Right forelimb (tissue), 1 donor: ENCODE data around the gene GMEB2.
"Not testable (repeated sequence)": the region's sequence is repeated elsewhere in the genome, so short reads cannot be mapped to it uniquely, and the experiment has no call there.

Experiments
- DNase-seq: peaks from one replicate; pipeline ENCODE4 v3.0.0-alpha.2; 2018

Gene GMEB2

DNA sequence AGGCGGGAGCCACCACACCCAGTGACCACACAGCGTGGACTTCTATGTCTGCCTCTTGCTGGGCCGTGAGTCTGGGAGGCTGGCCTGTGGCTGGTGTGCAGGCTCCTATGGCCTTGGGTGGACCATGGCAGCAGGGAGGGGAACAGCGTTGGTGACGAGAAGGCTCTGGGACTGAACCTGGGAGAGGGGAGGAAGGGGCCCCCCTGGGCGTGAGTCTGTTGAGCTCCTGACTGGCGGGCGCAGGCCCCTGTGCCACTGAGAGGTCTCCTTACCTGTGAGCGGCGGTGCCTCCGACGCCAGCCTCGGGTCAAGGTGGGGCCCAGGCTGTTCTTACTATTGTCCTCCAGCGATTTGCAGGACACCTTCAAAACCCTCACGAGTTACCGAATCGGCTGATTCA is 40.1 kb downstream of the GMEB2 start:
- DNase-seq: no peak

DNA sequence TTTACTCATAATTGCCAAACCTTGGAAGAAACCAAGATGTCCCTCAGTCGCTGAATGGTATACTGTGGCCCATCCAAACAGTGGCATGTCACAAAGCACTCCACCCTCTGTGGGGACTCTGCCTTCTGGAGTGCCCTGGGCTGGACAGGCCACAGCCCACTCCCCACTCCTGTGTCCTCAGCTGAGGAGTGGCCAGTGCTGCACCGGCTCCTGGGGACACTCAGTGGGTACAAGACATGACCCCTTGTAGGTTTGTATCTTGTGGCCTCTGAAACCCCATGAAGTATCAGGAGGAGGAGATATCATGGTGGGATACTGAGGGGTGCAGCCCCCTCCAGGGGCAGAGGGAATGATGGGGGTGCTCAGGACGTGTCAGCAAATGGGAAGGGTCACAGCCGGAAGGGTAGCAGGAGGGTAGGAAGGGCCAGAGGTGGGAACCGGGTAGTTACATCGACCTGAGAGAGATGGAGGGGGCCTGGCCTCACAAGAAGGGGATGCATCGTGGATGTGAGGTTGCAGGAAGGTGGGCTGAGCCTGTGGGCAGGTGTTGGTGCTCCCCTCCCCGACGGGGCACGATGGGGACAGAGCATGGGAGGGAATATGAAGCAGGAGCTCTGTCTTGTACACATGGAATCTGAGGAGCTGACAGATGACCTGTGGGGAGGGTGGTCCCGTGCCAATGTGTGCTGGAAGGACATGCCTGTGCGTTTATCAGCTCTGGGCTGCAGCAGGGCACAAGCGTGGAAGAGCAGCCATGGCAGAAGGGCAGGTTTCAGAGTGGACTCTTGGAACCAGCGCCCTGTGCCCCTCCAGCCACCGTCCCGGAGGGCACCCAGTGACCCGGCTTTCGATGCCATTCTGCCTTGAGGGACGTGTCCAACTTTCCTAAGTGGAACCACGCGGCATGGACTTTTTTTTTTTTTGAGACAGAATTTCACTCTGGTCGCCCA is 41.0 kb downstream of the GMEB2 start:
- DNase-seq: no peak

DNA sequence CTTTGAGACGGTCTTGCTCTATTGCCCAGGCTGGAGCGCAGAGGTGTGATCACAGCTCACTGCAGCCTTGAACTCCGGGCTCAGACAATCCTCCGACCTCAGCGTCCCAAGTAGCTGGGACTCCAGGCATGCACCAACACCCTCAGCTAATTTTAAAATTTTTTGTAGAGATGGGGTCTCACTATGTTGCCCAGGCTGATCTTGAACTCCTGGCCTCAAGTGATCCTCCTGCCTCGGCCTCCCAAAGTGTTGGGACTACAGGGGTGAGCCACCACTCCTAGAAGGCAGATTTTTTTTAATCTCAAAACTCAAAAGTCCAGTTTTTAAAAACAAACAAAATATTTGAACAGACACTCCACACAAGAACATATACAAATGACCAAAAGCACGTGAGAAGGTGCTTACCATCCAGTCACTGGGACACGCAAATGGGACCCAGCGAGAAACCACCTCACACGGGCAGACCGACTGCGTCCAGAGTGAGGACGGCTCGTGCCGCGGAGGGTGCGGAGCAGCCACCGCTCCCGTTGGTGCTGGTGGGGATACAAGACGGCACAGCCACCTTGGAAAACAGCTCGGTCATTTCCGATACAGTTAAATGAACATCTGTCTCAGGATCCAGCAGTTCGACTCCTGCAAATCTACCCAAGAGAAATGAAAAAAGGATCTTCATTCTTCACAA is 44.4 kb downstream of the GMEB2 start:
- DNase-seq: no peak

GRCh38 chr20:63580796-63581461 is 46.0 kb downstream of the GMEB2 start:
- no peak for DNase-seq

DNA sequence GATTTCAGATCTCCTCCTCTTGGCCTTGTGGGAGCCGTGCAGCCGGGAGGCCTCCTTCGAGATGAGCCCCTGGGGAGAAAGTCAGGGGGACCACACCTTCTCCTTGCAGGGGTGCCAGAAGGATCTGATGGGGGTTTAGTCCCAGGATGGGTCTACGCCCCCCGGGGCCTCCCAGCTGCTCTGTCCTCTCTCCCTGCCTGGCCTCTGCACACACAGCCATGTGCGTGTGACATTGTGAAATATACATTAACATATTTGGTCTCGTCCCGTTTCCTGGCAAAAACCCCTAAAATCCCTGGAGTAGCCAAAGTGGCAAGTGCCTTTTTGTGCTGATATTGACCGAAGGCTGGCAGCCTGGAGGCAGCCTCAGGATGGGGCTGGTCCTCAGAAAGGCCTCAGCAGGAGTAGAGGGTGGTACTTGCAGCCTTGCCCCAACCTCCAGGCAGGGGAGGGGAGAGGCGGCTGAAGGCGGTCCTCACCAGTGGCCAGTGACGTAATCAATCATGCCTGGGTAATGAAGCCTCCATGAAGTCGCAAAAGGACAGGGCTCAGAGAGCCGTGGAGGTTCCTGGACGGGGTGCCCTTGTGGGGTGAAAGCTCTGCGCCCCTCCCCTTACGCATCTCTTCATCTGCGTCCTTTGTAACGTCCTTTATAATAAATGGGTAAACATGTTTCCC is 47.7 kb downstream of the GMEB2 start:
- DNase-seq: no peak

DNA sequence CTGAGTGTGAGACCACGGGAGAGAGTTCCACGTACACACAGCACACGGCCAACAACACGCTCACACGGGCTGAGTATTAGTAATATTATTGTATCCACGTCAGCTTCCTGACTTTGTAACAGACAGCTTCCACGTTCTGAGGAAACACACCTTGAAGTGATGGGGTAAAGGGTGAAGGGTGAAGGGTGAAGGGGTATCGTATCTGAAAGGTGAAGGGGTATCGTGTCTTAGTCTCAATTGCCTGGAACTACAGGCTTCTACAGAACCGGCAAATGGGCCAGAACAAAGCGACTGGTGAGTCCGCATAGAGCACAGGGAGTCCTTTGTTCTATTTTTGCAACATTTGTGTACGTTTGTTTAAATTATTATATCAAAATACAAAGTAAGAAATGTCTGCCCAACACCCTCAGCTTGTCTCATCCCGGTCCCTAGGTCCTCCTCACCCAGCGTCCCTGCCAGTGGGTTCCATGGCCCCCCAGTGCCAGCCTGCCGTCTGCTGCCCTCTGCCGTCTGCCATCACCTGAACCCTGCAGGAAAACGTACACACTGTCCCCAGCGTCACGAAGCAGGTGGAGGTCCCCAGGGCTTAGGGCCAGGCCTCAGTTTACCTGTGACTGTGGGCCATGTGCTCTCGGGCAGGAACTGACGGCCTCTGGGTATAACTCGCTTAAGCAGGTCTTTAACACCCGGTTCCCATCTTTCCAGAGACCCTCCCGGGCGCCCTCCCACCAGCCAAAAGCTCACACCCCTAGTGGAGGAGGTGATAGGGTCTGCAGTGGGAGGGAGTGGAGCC is 48.5 kb downstream of the GMEB2 start:
- no peak for DNase-seq

DNA sequence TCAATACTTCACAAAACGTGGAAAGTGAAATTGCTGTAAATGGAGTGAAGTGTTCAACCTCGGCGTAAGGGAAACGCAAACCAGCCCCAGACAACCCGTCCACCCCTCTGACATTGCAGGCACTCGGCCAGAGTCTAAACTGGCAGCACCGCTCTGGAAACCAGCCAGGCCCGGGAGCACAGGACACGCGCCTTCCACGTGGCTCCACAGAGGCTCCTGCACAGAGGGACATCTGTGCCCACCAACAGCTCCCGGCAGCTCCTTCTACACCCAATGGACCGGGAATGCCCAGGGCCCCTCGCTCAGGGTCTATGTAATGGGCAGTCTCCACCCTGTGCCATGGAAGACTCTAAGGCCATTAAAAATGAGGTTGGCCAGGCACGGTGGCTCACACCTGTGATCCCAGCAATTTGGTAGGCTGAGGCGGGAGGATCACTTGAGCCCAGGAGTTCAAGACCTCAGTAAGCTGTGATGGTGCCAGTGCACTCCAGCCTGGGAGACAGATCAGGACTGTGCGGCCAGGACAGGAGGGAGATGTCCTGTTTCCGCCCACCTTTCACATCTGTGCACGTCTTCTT is 49.5 kb downstream of the GMEB2 start:
- DNase-seq: no peak

DNA sequence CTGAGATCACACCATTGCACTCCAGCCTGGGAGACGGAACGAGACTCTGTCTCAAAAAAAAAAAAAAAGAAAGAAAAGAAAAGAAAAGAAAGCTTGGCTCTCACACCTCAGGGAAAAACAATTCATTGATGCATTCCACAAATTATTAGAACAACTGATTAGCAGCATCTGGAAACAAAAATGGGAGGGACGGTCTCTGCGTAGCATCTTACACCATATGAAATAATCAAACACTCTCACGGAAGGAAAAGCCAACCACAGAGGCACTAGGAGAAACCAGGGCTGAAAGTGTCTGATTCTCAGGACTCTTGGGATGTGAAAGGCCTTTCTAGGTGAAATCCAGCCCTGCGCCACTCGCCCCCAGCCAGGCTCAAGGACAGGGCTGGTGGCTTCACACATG is 50.6 kb downstream of the GMEB2 start:
- DNase-seq: no peak

DNA sequence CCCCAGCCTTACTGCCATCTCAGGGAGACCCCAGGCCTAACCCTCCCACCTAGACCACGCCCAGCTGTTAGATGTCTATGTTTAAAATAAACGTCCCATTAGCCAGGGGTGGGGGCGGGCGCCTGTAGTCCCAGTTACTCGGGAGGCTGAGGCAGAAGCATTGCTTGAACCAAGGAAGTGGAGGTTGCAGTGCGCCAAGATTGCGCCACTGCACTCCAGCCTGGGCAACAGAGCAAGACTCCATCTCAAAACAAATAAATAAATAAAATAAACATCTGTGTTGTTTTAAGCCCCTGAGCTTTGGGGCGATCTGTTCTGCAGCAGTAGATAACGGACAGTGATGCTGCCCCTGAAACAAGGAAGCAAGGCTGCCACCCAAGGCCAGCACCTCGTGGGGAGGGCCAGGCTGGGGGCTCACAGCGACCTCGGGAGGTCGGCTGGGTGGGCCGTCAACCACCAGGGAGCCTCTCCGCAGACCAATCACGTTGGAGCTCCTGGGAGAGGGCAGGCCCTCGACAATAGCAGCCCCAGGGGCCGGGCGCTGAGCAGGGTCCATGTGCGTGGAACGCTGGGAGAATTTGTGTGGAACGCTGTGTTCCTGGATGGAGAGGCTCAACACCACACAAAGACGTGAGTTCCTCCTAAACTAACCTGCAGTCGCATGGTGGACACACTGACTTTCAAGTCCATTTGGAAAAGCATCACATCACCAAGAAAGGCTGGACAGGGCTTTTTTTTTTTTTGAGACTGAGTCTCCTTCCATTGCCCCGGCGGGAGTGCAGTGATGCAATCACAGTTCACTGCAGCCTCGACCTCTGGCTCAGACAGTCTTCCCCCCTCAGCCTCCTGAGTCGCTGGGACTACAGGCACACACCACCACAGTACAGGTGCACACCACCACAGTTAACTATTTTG is 51.8 kb downstream of the GMEB2 start:
- no peak for DNase-seq

DNA sequence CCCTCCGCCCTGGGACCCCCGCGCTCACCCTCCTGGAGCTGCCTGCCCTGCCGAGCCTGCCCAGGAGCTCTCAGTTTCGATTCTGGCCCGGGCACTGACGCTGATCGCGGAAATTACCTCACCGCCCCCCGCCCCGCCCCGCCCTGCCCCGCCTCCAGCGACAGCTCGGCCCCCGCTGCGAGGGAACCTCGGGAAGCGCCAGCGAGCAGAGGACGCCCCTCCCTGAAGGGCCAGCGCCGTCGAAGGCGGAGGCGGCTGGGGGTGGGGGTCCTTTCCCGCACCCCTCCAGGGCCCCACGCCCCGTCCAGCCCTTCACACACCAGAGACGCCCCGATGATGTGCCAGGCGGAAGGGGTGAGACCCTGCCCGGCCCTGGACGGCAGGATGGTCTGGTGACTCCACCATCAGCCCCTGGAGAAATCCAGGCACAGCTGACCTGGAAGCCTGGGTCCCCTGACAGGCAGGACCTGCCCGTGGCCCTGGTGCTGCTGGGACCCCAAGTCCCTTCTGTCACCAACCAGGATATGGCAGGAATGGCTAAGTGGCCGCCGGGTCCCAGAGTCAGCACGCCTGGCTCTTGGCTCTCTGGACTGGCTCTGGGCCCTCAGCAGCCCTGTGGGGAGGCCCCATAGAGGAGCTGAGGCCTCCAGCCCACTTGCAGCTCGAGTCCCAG is 52.6 kb downstream of the GMEB2 start, which contains the start of gene HELZ2:
Gene HELZ2, minus strand, starts transcription at position 84 of the 673 bp plus-strand sequence. CDS start 1,854 bp downstream, outside the sequence.
- peak; percentile 87 for DNase-seq

- DNase-seq: no peak
Measured at GRCh38 chr20:63573647-63574131, 53.2 kb downstream of the GMEB2 start.

DNA sequence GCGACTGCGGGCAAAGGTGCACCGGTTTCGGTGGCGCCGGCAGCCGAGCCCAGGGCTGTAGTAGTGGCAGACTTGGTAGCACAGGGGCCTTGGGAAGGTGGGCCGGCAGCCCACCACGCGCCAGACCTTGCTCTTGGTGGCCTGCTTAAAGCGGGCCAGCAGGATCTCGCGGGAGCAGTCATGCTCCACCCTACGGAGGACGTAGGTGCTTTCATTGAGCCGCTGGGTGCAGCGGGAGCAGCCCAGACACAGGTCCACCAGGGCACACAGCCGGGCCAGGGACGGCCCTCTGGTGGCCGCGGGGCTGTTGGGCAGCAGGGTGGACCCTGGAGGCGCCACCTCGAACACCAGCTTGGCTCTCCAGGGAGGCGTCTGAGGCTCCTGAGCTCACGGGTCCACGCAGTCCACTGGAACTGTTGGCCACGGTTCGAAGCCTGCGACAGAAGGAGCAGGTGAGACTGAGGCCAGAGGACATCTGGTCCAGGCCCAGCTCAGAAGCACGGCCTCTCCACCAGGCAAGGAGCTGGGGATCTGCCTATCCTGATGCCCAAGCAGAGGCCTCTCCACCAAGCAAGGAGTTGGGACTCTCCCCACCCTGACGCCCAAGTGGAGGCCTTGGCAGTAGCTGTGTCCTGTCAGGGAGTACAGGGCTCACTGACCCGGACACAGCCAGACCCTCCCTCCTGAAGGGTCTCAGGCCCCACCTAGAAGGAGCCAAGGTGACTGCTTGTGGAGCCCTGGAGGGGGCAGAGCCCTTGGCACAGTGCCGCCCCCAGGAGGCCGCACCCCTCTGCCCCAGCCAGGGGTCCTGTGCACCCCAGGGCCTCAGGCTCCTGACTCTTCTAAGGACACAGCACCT is 53.9 kb downstream of the GMEB2 start:
- no peak for DNase-seq

DNA sequence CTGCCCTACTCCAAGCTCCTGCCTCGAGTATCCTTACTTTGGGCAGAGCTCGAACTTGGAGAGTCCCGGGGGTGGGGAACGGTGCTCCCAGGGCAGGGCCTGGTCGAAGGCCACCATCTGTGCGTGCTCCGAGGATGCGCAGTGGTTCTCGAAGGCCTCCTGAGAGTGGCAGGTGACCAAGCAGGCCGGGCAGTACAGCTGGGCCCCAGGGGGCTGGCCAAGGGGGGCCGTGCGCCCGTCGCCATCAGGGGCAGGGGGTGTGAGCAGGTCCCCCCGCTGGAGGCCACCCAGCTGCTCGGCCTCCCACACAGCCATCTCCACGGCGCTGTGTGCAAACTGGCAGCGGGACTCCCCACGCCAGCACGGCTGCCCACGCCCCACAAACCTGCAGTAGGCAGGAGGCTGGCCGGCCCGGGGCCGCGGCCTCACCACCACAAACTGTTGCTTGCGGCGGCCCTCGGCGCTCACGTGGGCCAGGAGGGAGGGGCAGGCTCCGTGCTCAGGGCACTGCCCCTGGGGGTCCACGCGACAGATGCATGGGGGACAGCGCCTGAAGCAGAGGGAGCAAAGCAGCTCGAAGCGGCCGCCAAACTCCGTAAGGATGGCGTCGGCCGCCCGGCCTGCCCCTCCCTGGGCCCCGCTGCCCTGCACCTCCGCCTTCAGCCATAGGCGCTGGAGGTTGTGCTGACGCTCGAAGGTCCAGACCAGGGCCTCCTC is 54.7 kb downstream of the GMEB2 start:
- DNase-seq: no peak

GRCh38 chr20:63571087-63571478 is 55.8 kb downstream of the GMEB2 start:
- DNase-seq: not testable (repeated sequence)

DNA sequence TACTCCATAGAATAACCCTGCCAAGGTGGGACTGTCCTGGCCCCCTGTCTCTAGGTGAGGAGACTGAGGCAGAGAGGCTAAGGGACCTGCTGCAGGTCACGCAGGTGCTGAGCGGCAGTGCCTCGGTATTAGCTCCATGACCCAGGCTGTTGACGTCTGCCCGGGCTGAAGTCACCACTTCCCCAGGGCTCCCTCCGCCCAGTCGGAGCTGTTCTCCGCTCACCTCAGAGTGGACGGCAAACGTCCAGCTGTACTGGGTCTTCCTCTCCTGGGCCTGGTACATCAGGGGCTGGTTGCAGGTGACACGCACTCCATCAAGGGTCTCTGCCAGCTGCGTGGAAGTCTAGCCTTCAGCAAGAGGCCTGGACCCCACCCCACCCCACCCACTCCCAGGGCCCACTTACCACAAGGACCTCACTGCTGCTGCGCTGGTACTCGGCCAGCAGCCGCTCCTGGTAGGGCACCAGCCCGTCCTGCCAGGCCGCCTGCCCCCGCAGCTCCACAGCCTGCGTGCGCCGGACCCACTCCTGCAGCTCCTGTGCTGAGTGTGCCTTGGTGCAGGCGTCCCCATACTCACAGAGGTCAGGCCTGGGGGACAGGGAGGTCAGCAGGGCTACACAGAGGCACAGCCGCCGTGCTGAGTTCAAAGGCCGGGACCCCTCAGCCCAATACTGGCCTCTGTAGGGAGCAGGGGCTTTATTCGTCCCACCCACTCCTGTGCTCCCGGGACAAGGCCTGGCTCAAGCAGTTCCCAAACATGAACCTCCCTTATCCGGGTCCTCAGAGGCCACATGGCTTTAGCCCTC is 56.4 kb downstream of the GMEB2 start:
- no peak for DNase-seq

DNA sequence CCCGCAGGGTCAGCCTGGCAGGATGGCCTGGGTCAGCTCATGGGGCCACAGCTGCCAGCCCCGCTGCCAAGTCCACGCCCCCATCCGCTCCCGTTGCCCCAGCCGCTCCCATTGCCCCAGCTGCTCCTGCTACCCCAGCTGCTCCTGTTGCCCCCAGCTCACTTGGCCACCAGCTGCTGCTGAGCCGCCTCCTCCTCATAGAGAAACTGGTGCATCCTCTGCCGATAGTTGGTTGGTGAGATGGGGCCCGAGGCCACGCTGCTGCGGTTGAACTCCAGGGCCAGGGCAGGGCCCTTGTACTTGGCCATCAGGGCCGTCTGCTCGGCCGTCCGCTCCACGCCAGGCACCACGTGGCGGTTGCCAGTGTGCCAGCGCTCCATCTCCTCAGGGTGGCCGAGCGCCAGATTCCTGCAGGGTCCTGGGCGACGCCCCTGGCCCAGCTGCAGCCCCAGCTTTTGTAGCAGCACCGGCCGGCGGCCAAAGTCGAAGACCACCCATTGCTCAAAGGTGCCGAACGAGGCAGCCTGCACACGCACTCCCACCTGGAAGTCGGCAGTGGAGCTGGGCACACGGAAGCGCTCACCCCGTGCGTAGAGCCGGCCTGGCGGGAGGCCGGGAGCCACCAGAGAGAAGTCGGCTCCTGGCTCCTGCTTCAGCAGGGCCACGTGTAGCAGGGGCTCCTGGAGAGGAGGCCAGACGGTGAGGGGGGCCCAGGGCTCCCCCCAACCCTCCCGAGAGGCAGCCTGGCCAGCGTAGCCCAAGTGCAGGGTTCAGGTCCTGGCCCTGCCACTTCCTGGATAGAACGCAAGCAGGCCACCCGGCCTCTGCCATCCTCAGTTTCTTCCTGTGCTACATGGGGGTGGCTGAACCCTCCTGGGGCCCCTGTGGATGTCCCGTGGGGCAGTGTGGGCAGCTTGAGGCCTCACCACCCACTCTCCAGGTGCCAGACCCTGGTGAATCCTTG is 57.6 kb downstream of the GMEB2 start:
- DNase-seq: no peak
